ENCODE data around the gene SPOP.

SPOP gene

GRCh38 chr17:49580981-49581647 lies 96.8 kb downstream of the SPOP start:
- DNase-seq (ENCODE audit: extremely low read depth, low read depth), result no peak

DNA sequence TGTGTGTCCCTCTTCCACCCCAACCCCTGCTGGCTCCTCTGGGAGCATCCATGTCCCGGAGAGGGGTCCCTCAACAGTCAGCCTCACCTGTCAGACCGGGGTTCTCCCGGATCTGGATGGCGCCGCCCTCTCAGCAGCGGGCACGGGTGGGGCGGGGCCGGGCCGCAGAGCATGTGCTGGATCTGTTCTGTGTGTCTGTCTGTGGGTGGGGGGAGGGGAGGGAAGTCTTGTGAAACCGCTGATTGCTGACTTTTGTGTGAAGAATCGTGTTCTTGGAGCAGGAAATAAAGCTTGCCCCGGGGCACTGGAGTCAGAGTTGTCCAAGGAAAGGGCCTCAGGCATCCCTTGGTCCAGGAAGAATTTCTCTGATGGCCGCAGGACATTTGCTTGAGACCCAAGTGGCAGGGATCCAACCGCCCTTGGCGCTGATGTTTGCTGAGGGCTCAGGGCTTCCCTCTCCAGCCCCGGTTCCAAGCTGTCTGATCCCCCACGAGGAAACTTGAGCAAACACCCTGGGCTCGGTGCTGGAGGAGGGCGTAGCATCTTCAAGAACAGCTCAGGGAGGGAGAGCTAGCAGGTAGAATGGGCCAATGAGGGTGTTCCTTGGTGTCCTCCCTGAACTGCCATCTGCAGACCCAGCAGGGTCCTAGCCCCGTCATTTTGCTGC lies 97.7 kb downstream of the SPOP start:
- H3K4me3 ChIP-seq (replicated peaks; ENCODE audit: low read depth, low read length), result no peak overlapping the region
- TF ChIP-seq, protein P1, sequence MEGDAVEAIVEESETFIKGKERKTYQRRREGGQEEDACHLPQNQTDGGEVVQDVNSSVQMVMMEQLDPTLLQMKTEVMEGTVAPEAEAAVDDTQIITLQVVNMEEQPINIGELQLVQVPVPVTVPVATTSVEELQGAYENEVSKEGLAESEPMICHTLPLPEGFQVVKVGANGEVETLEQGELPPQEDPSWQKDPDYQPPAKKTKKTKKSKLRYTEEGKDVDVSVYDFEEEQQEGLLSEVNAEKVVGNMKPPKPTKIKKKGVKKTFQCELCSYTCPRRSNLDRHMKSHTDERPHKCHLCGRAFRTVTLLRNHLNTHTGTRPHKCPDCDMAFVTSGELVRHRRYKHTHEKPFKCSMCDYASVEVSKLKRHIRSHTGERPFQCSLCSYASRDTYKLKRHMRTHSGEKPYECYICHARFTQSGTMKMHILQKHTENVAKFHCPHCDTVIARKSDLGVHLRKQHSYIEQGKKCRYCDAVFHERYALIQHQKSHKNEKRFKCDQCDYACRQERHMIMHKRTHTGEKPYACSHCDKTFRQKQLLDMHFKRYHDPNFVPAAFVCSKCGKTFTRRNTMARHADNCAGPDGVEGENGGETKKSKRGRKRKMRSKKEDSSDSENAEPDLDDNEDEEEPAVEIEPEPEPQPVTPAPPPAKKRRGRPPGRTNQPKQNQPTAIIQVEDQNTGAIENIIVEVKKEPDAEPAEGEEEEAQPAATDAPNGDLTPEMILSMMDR (IDR thresholded peaks at IDR 0.05; ENCODE audit: low read depth, low read length, missing control alignments), result no peak
- DNase-seq (ENCODE audit: extremely low read depth, low read depth), result no peak

More at GRCh38 chr17:49580981-49581647, 96.8 kb downstream of the SPOP start:
- no peak overlapping the region for H3K4me3 ChIP-seq (replicated peaks; ENCODE audit: low read depth, low read length)
- TF ChIP-seq, protein P1 (IDR thresholded peaks at IDR 0.05; ENCODE audit: low read depth, low read length, missing control alignments), result no peak

- TF ChIP-seq, protein P1 (IDR thresholded peaks at IDR 0.05; ENCODE audit: low read depth, low read length, missing control alignments), result no peak
- H3K4me3 ChIP-seq (replicated peaks; ENCODE audit: low read depth, low read length), result no peak overlapping the region
- DNase-seq (ENCODE audit: extremely low read depth, low read depth), result no peak
Observed at GRCh38 chr17:49579522-49579921, 98.4 kb downstream of the SPOP start.

GRCh38 chr17:49578952-49579500 lies 98.9 kb downstream of the SPOP start:
- no peak overlapping the region for H3K4me3 ChIP-seq (replicated peaks; ENCODE audit: low read depth, low read length)
- TF ChIP-seq, protein P1 (IDR thresholded peaks at IDR 0.05; ENCODE audit: low read depth, low read length, missing control alignments), result no peak
- no peak for DNase-seq (ENCODE audit: extremely low read depth, low read depth)

- H3K4me3 ChIP-seq (replicated peaks; ENCODE audit: low read depth, low read length), result no peak overlapping the region
- TF ChIP-seq, protein P1 (IDR thresholded peaks at IDR 0.05; ENCODE audit: low read depth, low read length, missing control alignments), result no peak
- DNase-seq (ENCODE audit: extremely low read depth, low read depth), result no peak
Observed at GRCh38 chr17:49578414-49578813, 99.5 kb downstream of the SPOP start.

- TF ChIP-seq, protein P1 (IDR thresholded peaks at IDR 0.05; ENCODE audit: low read depth, low read length, missing control alignments), result no peak
- no peak overlapping the region for H3K4me3 ChIP-seq (replicated peaks; ENCODE audit: low read depth, low read length)
- no peak for DNase-seq (ENCODE audit: extremely low read depth, low read depth)
Observed at GRCh38 chr17:49577963-49578362, 99.9 kb downstream of the SPOP start.
